ENCODE results near the gene ASPRV1. TPM values are rescaled to one million over a fixed set of nuclear protein-coding genes. Genes with fewer than 3 reads are reported as not detected.

ASPRV1 gene
- total RNA-seq, 1 donor from 2014 or later, result 1.1 TPM

DNA sequence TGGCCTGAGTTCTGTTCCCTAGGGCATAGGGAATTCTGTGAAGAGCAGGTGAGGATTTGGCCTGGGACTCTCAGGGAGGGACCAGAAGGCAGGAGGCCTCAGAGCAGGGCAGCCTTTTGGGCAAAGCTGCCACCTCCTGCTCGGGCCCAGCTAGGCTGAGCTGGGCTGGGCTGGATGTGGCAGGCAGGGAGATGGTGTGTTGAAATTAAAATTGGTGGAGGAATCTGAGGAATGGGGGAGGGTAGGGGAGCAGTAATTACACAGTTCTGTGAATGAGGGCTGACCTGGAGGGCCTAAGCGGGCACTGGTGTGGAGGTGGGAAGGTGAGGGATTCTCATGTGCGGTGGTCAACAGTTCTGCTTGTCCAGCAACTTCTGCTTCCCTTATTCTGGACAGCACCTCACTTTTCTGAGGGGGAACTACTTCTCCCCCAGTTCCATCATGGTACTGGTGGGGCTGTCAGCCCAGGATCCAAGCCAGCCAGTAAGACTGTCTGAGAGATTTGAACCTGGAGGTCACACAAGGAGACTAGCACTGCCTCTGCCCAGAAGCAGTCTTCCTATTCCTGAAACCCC is 22.0 kb upstream of the ASPRV1 start:
- H3K27me3 Mint-ChIP-seq (ENCODE audit: low read depth), result no peaks in the 10 kb centered on the region
- no peak overlapping the region for H3K4me3 Mint-ChIP-seq (ENCODE audit: low read depth)
- no peaks in the 10 kb centered on the region for H3K9me3 Mint-ChIP-seq
- H3K36me3 Mint-ChIP-seq (ENCODE audit: low read depth), result no peaks in the 10 kb centered on the region
- no peak for DNase-seq (ENCODE audit: low spot score)
- no peak overlapping the region for H3K27ac Mint-ChIP-seq
- peaks cover 3% of the 10 kb centered on the region for H3K4me1 Mint-ChIP-seq (ENCODE audit: low read depth)
- intact Hi-C loops (cut with micrococcal nuclease), result no loop called here

DNA sequence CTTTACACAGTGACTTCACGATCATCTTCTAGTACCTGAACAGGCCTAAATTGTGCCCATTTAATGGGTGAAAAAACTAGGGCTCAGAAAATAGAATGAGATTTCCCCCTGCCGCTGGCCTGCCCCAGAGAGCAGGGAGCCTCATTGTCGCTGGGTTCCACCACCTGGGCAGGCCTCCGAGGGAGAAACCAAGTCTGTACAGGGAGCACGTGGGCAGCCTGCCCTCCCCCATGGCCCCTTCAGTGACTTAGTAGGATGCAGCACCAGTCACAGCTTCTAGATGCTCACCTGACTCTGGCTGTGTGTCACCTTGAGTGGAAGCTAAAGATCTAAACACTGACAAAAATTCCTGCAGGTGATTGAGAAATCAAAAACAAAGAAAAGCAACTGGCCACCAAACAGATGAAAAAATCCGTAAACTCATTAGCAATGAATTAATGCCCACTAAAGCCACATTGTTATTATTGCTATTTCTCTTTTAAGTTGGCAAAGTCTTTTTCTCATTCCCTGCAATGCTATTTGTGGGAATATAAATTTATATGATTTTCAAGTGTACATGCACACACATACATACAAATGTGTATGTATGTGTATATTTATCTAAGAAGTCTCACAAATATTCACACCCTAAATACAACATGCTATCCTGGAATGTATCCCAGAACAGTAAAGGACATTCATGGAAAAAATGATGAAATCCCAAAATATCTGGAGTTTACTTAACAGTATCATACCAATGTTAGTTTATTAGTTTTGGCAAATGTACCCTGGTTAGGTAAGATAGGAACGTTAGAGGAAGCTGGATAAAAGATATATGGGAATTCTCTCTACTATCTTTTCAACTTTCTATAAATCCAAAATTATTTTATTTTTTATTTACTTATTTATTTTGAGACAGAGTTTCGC is 18.7 kb upstream of the ASPRV1 start:
- Mint-ChIP-seq H3K4me3 (ENCODE audit: low read depth) (no peak overlapping the region), H3K27ac (no peak overlapping the region), H3K9me3 (no peaks in the 10 kb centered on the region), H3K36me3 (ENCODE audit: low read depth) (no peaks in the 10 kb centered on the region), H3K4me1 (ENCODE audit: low read depth) (peaks cover 13% of the 10 kb centered on the region), H3K27me3 (ENCODE audit: low read depth) (no peaks in the 10 kb centered on the region)
- intact Hi-C loops (cut with micrococcal nuclease), result no loop called here
- DNase-seq (ENCODE audit: low spot score), result no peak

DNA sequence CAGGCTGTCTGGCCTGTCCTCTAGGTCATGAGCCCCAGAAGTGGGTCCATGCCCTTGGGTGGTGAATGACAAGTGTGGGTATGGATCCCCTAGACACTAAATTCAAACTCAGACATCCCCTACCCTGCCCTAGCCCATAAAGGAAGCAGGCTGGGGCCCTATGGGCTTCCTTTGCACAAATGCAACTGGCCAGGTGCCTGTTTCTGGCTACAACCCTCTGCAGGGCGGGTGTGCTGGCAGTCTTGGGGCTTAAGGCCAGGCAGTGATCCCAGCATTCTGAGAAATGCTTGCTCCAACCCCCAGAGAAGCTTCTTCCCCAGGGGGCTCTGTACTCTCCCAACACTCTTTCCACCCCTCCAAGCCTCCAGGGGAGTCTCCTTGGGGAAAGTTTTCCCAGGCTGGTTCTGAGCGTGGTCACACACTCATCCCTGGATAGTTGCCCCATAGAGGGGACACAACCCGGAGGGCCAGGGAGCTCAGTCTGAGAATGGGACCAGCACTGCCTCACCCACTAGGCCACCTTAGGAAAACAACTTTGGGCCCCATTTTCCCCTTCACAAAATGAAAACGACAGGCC is 16.6 kb upstream of the ASPRV1 start:
- Mint-ChIP-seq H3K9me3 (no peaks in the 10 kb centered on the region), H3K4me1 (ENCODE audit: low read depth) (peaks cover 17% of the 10 kb centered on the region), H3K27ac (no peak overlapping the region), H3K36me3 (ENCODE audit: low read depth) (no peaks in the 10 kb centered on the region), H3K4me3 (ENCODE audit: low read depth) (no peak overlapping the region), H3K27me3 (ENCODE audit: low read depth) (no peaks in the 10 kb centered on the region)
- intact Hi-C loops (cut with micrococcal nuclease), result no loop called here
- DNase-seq (ENCODE audit: low spot score), result no peak

DNA sequence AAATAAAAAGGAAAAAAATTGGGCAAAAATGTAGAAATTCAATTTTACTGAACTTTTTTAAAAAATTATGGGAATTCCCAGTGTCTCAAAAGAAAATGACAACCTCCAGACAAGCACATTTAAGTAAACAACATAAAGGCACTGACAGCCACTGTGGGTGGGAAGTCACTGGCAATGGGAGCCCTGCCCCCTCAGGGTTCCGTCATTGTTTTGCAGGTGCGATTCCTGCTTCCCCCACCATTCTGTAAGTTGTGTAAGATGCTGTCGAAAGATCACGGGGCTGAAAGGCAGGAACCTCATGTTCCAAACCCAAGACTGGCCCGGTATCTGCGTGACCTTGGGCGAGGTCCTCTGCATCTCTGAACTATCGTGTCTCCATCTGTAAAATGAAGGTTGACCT is 15.8 kb upstream of the ASPRV1 start:
- no peaks in the 10 kb centered on the region for H3K9me3 Mint-ChIP-seq
- intact Hi-C loops (cut with micrococcal nuclease), result no loop called here
- H3K27ac Mint-ChIP-seq, result no peak overlapping the region
- H3K36me3 Mint-ChIP-seq (ENCODE audit: low read depth), result no peaks in the 10 kb centered on the region
- no peak overlapping the region for H3K4me3 Mint-ChIP-seq (ENCODE audit: low read depth)
- DNase-seq (ENCODE audit: low spot score), result no peak
- H3K27me3 Mint-ChIP-seq (ENCODE audit: low read depth), result no peaks in the 10 kb centered on the region
- H3K4me1 Mint-ChIP-seq (ENCODE audit: low read depth), result peaks cover 17% of the 10 kb centered on the region

DNA sequence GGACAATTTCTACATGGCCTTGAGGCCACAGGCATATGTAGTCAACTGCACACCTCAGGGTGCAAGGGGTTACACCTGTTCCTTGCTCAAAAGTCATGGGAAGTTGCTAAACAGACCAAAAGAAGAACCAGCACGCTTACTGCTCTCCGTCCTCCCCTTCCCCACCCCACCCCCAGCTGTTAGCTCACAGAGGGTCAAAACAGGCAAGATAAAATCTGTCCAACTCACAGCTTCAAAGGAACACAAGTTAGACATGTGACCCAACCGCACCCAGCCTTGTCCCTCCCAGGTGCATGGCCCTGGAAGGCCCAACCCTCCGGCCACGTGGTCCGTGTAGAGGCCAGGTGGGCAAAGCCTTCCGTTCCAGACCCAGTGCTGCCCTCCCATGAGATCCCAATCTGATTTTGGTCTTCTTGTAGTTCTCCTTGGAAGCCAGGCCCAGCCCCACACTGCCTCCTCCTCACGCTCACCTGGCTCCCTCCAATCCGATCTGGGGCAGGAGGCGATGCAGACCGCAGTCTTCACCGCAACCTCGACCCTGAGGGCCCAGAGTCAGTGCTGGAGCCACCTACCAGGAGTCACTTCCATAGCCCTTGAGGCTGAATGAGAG is 14.5 kb upstream of the ASPRV1 start:
- no peak for DNase-seq (ENCODE audit: low spot score)
- intact Hi-C loops (cut with micrococcal nuclease), result no loop called here
- Mint-ChIP-seq H3K27me3 (ENCODE audit: low read depth) (no peaks in the 10 kb centered on the region), H3K9me3 (no peaks in the 10 kb centered on the region), H3K36me3 (ENCODE audit: low read depth) (no peaks in the 10 kb centered on the region), H3K4me3 (ENCODE audit: low read depth) (no peak overlapping the region), H3K4me1 (ENCODE audit: low read depth) (peaks cover 17% of the 10 kb centered on the region), H3K27ac (no peak overlapping the region)

DNA sequence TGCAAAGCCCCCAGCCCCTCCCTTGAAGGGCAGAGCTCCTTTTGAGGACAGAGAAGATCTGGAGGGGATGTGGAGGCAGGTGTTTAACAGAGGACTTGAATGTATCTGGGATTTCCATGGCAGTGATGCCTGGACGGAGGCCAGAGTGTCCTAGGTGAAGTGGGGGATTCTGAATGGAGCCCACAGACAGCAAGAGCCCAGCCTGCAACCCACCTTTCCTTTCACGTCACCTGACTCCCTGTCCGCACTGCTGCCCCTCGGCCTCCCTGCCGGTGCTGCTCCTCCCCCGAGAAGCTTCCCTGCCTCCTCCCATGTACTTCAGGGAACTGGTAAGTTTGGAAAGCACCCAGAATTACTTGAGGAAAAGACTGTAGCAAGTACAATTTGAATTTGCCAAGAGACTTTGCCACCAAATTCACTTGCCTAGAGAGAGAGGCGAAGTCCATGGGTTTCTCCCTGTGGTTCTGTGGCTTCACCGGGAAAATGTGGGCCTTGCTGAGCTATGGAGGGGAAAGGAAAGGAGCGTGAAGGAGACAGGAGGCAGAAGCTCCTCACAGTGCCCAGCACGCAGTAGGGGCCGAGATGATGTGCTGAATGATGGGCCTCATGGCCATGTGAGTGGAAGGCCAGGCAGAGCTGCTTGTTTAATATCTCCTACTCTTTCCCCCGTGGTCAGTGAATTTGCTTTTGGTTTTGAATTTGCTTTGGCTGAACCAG is 13.9 kb upstream of the ASPRV1 start:
- DNase-seq (ENCODE audit: low spot score), result no peak
- intact Hi-C loops (cut with micrococcal nuclease), result no loop called here
- Mint-ChIP-seq H3K27me3 (ENCODE audit: low read depth) (peaks cover under 1% of the 10 kb centered on the region), H3K36me3 (ENCODE audit: low read depth) (no peaks in the 10 kb centered on the region), H3K9me3 (no peaks in the 10 kb centered on the region), H3K27ac (no peak overlapping the region), H3K4me1 (ENCODE audit: low read depth) (peaks cover 17% of the 10 kb centered on the region), H3K4me3 (ENCODE audit: low read depth) (no peak overlapping the region)

DNA sequence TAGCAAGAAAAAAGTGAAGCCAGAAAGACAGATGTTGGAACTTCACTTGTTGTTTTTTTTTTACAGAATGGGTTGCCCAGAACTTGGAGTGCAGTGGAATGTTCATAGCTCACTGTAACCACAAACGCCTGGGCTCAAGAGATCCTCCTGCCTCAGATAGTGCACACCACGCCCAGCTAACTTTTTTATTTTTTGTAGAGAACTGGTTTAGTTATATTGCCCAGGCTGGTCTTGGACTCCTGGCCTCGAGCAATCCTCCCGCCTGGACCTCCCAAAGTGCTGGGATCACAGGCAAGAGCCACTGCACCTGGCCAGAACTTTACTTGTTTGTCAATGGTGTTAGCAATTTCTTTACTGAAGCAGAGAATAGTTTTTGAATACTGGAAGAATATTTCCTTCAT is 11.9 kb upstream of the ASPRV1 start:
- no peak for DNase-seq (ENCODE audit: low spot score)
- Mint-ChIP-seq H3K36me3 (ENCODE audit: low read depth) (no peaks in the 10 kb centered on the region), H3K9me3 (no peaks in the 10 kb centered on the region), H3K4me3 (ENCODE audit: low read depth) (no peak overlapping the region), H3K27me3 (ENCODE audit: low read depth) (peaks cover 4% of the 10 kb centered on the region), H3K27ac (no peak overlapping the region), H3K4me1 (ENCODE audit: low read depth) (peaks cover 17% of the 10 kb centered on the region)
- intact Hi-C loops (cut with micrococcal nuclease), result no loop called here

DNA sequence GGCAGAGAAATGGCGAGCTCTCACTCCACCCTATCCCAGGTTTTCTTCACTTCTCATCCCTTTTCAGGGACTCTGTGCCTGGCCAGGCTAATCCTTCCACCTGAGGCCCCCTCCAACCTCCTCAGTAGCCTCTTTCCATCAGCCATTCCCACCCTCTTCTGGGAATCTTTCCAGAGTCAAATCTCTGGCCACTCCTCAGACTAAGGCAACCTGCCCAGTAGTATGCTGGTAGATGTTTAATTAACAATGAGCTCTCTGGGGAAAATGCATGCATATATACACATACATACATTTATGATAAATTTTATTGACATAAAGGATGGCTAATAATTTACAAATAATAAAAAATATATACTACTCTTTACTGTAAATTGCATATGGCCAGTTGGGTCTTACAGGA is 11.4 kb upstream of the ASPRV1 start:
- intact Hi-C loops (cut with micrococcal nuclease), result no loop called here
- Mint-ChIP-seq H3K4me1 (ENCODE audit: low read depth) (peaks cover 17% of the 10 kb centered on the region), H3K27ac (no peak overlapping the region), H3K9me3 (no peaks in the 10 kb centered on the region), H3K36me3 (ENCODE audit: low read depth) (no peaks in the 10 kb centered on the region), H3K27me3 (ENCODE audit: low read depth) (peaks cover 4% of the 10 kb centered on the region), H3K4me3 (ENCODE audit: low read depth) (no peak overlapping the region)
- DNase-seq (ENCODE audit: low spot score), result no peak

DNA sequence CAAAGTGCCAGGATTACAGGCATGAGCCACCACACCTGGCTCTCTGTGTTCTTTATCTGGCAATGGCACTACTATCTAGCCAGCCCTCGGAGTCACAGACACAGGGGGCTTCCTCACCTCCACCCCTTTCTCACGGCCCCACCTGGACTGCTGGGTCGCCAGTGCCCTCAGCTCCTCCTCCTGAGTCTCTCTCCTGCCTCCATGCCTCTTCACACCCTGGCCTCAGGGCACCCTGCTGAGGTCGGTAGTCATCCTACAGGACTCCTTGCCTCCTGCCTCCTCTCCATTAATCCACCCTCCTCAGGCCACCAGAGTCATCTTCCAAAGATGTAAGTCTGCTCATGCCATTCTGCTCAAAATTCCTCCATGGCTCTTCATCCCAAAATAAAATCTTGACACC is 8.6 kb upstream of the ASPRV1 start:
- Mint-ChIP-seq H3K4me1 (ENCODE audit: low read depth) (peaks cover 4% of the 10 kb centered on the region), H3K27me3 (ENCODE audit: low read depth) (peaks cover 4% of the 10 kb centered on the region), H3K36me3 (ENCODE audit: low read depth) (no peaks in the 10 kb centered on the region), H3K27ac (no peak overlapping the region), H3K9me3 (no peaks in the 10 kb centered on the region), H3K4me3 (ENCODE audit: low read depth) (no peak overlapping the region)
- DNase-seq (ENCODE audit: low spot score), result no peak
- intact Hi-C loops (cut with micrococcal nuclease), result no loop called here

DNA sequence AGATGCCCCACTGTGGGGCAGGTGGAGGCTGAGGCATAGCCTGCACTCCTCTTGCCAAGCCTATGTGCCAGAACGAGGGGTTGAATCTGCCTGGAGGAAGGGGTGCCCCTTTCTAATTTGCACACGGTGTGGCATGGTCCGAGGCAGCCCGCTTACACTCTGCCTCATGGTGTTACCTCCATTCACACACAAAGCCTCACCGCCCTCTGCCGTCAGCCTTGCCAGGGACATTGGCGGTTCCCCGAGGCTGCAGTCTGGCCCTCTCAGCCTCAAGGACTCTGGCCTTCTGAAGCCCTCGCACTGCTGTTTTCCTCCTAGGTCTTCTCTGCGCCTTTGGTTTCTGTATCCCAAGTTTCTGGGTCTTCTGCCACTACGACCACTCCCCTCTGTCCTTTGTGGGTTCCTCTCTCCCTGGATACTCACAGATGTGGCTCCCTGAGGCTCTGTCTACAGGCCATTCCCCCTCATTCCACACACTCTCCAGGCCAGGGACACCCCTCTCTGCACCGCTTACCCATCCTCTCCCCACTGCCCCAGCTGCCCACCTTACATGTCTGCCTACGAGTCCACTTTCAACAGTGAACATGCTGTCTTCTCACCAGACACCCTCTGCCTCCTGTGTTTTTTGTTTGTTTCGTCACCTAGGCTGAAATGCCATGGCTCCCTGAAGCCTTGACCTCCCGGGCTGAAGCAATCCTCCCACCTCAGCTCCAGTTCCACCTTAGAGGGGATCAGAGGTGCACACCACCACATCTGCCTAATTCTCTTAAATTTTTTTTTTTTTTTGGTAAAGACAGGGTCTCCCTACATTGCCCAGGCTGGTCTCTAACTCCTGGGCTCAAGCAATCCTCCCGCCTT is 7.9 kb upstream of the ASPRV1 start:
- peaks cover 8% of the 10 kb centered on the region for H3K4me1 Mint-ChIP-seq (ENCODE audit: low read depth)
- no peaks in the 10 kb centered on the region for H3K36me3 Mint-ChIP-seq (ENCODE audit: low read depth)
- DNase-seq (ENCODE audit: low spot score), result no peak
- peaks cover 4% of the 10 kb centered on the region for H3K27me3 Mint-ChIP-seq (ENCODE audit: low read depth)
- no peaks in the 10 kb centered on the region for H3K9me3 Mint-ChIP-seq
- no peak overlapping the region for H3K4me3 Mint-ChIP-seq (ENCODE audit: low read depth)
- intact Hi-C loops (cut with micrococcal nuclease), result no loop called here
- no peak overlapping the region for H3K27ac Mint-ChIP-seq

DNA sequence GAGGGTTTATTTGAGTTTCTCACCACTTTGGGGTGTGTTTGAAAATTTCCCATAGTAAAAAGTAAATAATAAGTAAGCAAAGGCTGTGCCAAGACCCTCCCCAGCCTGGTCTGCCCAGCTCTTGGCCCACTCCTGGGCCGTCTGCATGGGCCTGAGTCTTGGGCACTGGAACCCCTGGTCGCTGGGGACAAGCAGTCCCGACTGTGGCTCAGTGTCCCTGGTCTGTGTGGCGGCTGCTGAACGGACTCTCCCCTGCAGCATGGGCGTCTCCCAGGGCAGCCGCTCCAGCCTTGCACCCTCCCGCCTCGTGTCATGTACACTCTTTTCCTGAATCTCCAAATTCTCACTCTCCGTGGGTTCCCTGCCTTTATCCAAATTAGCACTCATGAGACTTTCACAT is 7.2 kb upstream of the ASPRV1 start:
- Mint-ChIP-seq H3K27ac (no peak overlapping the region), H3K9me3 (no peaks in the 10 kb centered on the region), H3K36me3 (ENCODE audit: low read depth) (no peaks in the 10 kb centered on the region), H3K4me1 (ENCODE audit: low read depth) (peaks cover 8% of the 10 kb centered on the region), H3K4me3 (ENCODE audit: low read depth) (no peak overlapping the region), H3K27me3 (ENCODE audit: low read depth) (peaks cover 4% of the 10 kb centered on the region)
- no peak for DNase-seq (ENCODE audit: low spot score)
- intact Hi-C loops (cut with micrococcal nuclease), result no loop called here

DNA sequence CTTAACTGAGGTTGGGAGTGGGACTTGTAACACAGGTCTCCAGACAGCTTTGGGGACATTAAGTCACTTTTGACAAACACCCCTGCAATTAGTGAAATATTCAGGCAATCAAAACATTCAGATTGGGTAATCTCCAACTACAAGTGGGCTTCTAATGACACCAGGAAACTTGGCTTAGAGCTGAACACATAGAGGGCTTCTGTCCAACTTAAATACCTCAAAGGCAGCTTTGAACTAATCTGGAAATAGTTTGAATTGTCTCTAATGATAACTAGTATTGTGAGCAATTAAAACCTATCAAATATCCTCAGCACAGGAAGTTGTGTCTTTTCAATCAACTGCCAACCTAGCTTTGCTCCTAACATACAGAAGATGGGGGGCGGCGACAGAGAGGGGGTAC is 5.1 kb upstream of the ASPRV1 start:
- Mint-ChIP-seq H3K4me1 (ENCODE audit: low read depth) (peaks cover 4% of the 10 kb centered on the region), H3K36me3 (ENCODE audit: low read depth) (no peaks in the 10 kb centered on the region), H3K4me3 (ENCODE audit: low read depth) (no peak overlapping the region), H3K27ac (no peak overlapping the region), H3K27me3 (ENCODE audit: low read depth) (peaks cover 4% of the 10 kb centered on the region), H3K9me3 (no peaks in the 10 kb centered on the region)
- intact Hi-C loops (cut with micrococcal nuclease), result no loop called here
- no peak for DNase-seq (ENCODE audit: low spot score)

All from activated T-helper 2 cell treated with anti-CD3 and anti-CD28 coated beads, Interferon-gamma antibody, Interleukin-2, Interleukin-4, amounts not matched to agents 10 μg/mL and 5 μg/mL and 100 μg/mL, durations not matched to agents 14 hours and 24 hours and 36 hours (primary cell).